PC-9 (cell line): Measurements from ENCODE around the gene MOB4. TPM values are rescaled to one million over a fixed set of nuclear protein-coding genes. Genes with fewer than 3 reads are reported as not detected.
A peak's percentile ranks its signal among the peaks of the same experiment; 100 is the strongest.

Experiments used
- BruUV-seq: library from RNA; stranded (reverse); fragments of 400-500 nt; replicated peaks from 2 replicates; lab custom pipeline; 2021; lab: Mats Ljungman, UMichigan
- CTCF ChIA-PET: fragments of 300-600 bp; sonication (Branson Sonifier 250); formaldehyde crosslinking; loops from one replicate; lab custom pipeline; 2022; ENCODE audit warnings: antibody characterized with exemption; lab: Charles Lee
- POLR2A ChIA-PET: fragments of 300-600 bp; sonication (Branson Sonifier 250); formaldehyde crosslinking; loops from one replicate; lab custom pipeline; 2022; ENCODE audit warnings: antibody characterized with exemption; ENCODE audit not compliant: unreplicated experiment; lab: Charles Lee
- DNase-seq, 2 experiments: peaks; one replicate each; pipeline versions ENCODE4 v3.0.0 to v3.0.0-alpha.2; 2015 to 2022; ENCODE audit warnings: mixed read lengths in 1 of 2
- H2AFZ ChIP-seq: fragments of 200-600 bp; sonication (generic); 2 replicates; pipeline ENCODE4 v1.8.1; 2017; ENCODE audit warnings: antibody characterized with exemption
- H3F3A ChIP-seq: fragments of 200-600 bp; sonication (generic); 2 replicates; pipeline ENCODE4 v1.8.1; 2017; ENCODE audit warnings: antibody characterized with exemption, mild to moderate bottlenecking, low read depth; ENCODE audit not compliant: insufficient read depth
- H3K27ac ChIP-seq: fragments of 200-600 bp; sonication (generic); 2 replicates; pipeline ENCODE4 v1.6.1; 2016; ENCODE audit warnings: mixed run types
- H3K27me3 ChIP-seq: fragments of 200-600 bp; sonication (generic); 2 replicates; pipeline ENCODE4 v1.6.1; 2016; ENCODE audit warnings: low read depth, mixed run types; ENCODE audit not compliant: insufficient read depth
- H3K36me3 ChIP-seq: fragments of 200-600 bp; sonication (generic); 2 replicates; pipeline ENCODE4 v1.6.1; 2016; ENCODE audit warnings: low read depth, mixed run types
- H3K4me1 ChIP-seq: fragments of 200-600 bp; sonication (generic); replicated peaks from 2 replicates; pipeline ENCODE4 v1.6.1; 2016; ENCODE audit warnings: mixed run types; ENCODE audit not compliant: insufficient read depth
- H3K4me2 ChIP-seq: fragments of 200-600 bp; sonication (generic); 2 replicates; pipeline ENCODE4 v1.6.1; 2017; ENCODE audit warnings: mixed run types
- H3K4me3 ChIP-seq: fragments of 200-600 bp; sonication (generic); 2 replicates; pipeline ENCODE4 v1.6.1; 2016; ENCODE audit warnings: mixed run types
- H3K79me2 ChIP-seq: fragments of 200-600 bp; sonication (generic); 2 replicates; pipeline ENCODE4 v1.6.1; 2017; ENCODE audit warnings: low read depth, mixed run types
- H3K9me2 ChIP-seq: fragments of 200-600 bp; sonication (generic); 2 replicates; pipeline ENCODE4 v1.8.1; 2017; ENCODE audit warnings: mild to moderate bottlenecking; ENCODE audit not compliant: insufficient read depth
- H3K9me3 ChIP-seq: fragments of 200-600 bp; sonication (generic); 2 replicates; pipeline ENCODE4 v1.8.1; 2016; ENCODE audit warnings: low read depth; ENCODE audit not compliant: insufficient read depth
- H4K20me1 ChIP-seq: fragments of 200-600 bp; sonication (generic); 2 replicates; pipeline ENCODE4 v1.8.1; 2017; ENCODE audit not compliant: insufficient read depth
- EZH2 ChIP-seq: fragments of 200-600 bp; sonication (generic); IDR thresholded peaks from 2 replicates; pipeline ENCODE4 v1.8.0; 2017; ENCODE audit warnings: antibody characterized with exemption, low read depth
- intact Hi-C: fragments of 100-400 bp; cut with micrococcal nuclease; formaldehyde crosslinking; loops from one replicate; pipeline ENCODE4 v1.10.0; 2022; ENCODE audit not compliant: unreplicated experiment
- total RNA-seq: library from RNA; stranded (reverse); gene quantifications from 2 replicates; pipeline ENCODE4 v1.2.3, GENCODE V29; 2021
- TF ChIP-seq, protein P1 (sequence below): fragments of 200-600 bp; sonication (generic); conservative IDR thresholded peaks from 2 replicates; pipeline ENCODE4 v1.6.1; 2017; ENCODE audit warnings: mixed run types, antibody characterized with exemption, mild to moderate bottlenecking, moderate library complexity

The MOB4 gene
- total RNA-seq, 1 experiment from 2014 or later = 19.9 TPM

DNA sequence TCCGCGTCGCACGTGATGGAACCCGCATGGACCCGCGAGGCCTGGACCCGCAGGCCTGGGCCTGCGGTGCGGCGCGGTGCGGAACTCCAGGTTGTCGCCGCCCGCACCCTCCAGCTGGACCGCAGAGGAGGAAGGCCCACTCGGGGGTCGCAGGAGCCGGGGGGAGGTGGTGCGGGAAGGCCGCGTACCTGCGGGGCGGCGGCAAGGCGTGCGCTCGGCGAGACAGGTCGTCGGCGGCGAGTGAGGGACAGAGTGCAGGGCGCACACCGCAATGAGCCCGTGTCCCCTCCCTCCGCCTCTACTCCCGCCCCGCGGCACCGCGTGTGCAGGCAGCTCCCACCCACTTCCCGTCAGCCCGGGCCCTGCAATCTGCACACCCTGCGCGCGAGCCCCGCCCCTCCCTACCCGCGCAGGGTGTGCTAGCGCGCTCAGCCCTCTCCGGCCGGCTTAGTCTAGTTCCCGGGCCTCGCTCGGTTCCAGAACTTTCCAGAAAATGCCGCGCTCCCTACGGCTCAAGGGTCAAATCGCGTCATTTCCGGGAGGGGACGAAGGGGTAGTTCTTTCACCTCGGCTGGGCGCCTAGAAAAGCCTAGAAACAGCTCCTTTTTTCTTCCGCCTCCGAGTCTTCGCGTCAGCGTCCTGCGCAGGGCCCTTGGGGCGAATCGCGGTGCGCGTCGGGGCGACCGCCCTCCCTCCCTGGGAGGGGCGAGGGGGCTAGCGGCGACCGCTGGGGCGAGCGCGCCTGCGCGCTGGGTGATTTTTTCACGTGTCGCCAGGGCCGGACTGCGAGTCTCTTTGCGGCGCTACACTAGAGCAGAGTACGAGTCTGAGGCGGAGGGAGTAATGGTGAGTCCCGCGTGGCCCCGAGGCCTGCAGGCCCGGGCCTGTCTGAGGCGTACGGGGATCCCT, 16.0 kb upstream of the MOB4 start, which contains the start of the genes HSPD1 and HSPE1:
Gene HSPD1 (minus strand): TSS at position 247 of the 909 bp plus-strand sequence. CDS start 992 bp downstream, outside the sequence.
Gene HSPE1 (plus strand): TSS at position 786 of the 909 bp plus-strand sequence. CDS start 58 bp downstream, at position 844.
- H2AFZ ChIP-seq = peak within 1 kb of the TSS; percentile 66

DNA sequence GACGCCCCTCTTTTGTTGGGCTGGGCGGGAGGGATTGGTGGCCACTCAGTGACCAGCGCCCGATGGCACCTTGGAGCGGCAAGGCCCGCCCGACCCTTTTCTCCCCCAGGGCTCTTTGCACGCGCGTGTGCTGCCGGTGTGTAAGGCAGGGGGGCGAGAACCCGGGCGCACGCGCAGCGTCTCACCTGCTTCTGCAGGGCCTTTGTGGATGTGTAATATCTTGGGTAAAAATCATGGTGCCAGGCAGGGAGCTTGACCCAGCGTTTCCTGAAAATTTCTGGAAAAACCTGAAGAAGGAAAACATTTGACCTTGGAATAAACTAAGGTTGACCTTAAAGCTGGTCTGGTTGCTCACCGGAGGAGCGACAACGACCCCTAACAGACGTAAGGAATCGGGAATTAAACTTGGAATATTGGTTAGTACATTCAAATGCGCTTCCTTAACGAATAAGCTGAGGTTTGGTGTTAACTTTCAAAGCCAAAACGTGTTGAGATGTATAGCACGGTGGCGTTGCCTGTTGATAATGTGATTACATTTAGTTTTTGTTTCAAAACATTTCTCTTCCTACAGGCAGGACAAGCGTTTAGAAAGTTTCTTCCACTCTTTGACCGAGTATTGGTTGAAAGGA, 15.2 kb upstream of the MOB4 start:
- TF ChIP-seq EZH2 = no peak
- TF ChIP-seq, protein P1, sequence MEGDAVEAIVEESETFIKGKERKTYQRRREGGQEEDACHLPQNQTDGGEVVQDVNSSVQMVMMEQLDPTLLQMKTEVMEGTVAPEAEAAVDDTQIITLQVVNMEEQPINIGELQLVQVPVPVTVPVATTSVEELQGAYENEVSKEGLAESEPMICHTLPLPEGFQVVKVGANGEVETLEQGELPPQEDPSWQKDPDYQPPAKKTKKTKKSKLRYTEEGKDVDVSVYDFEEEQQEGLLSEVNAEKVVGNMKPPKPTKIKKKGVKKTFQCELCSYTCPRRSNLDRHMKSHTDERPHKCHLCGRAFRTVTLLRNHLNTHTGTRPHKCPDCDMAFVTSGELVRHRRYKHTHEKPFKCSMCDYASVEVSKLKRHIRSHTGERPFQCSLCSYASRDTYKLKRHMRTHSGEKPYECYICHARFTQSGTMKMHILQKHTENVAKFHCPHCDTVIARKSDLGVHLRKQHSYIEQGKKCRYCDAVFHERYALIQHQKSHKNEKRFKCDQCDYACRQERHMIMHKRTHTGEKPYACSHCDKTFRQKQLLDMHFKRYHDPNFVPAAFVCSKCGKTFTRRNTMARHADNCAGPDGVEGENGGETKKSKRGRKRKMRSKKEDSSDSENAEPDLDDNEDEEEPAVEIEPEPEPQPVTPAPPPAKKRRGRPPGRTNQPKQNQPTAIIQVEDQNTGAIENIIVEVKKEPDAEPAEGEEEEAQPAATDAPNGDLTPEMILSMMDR = no peak
- Histone ChIP-seq H4K20me1 (peaks cover 52% of the 10 kb centered on the region), H3K9me2 (no peaks in the 10 kb centered on the region), H3K79me2 (peaks cover 87% of the 10 kb centered on the region), H2AFZ (peak overlapping the region; percentile 66), H3K36me3 (peaks cover 64% of the 10 kb centered on the region), H3K4me1 (peaks cover 39% of the 10 kb centered on the region), H3F3A (peaks cover 49% of the 10 kb centered on the region; the same call in 1 of the 2 replicates), H3K27me3 (no peaks in the 10 kb centered on the region), H3K4me2 (peak overlapping the region; percentile 88), H3K27ac (peak overlapping the region; percentile 74), H3K9me3 (no peaks in the 10 kb centered on the region), H3K4me3 (peak overlapping the region; percentile 99)
- intact Hi-C loops = loop anchor here (1.0 to 5.0 kb wide), 4 partner anchors 15 to 207 kb away; partner anchors contain the start of genes COQ10B, MARS2 and SF3B1
- ChIA-PET POLR2A (interaction anchor here (0.6 to 0.8 kb wide), 4 partner anchors 16 to 376 kb away, joined by 4 to 8 read pairs (median 6); no protein-coding TSS in a partner anchor), CTCF (no interaction called here)
- no peak for DNase-seq
- BruUV-seq = TSS peak; percentile 69

More for the DNA sequence above, 16.0 kb upstream of the MOB4 start, which contains the start of the genes HSPD1 and HSPE1:
- TF ChIP-seq, protein P1 = no peak
- no peak for TF ChIP-seq EZH2
- Histone ChIP-seq H3K27ac (peak within 1 kb of the TSS; percentile 74), H3K4me2 (peak within 1 kb of the TSS; percentile 93), H3K9me2 (no peaks in the 10 kb centered on the region), H4K20me1 (peaks cover 59% of the 10 kb centered on the region), H3K4me3 (peak within 1 kb of the TSS; percentile 99), H3K36me3 (peaks cover 69% of the 10 kb centered on the region), H3K27me3 (no peaks in the 10 kb centered on the region), H3K9me3 (no peaks in the 10 kb centered on the region), H3K4me1 (peaks cover 43% of the 10 kb centered on the region), H3F3A (peaks cover 56% of the 10 kb centered on the region; the same call in 1 of the 2 replicates), H3K79me2 (peaks cover 94% of the 10 kb centered on the region)
- intact Hi-C loops = loop anchor here (1.0 to 5.0 kb wide), 4 partner anchors 15 to 207 kb away; partner anchors contain the start of genes COQ10B, MARS2 and SF3B1
- DNase-seq = peak; percentile 97 to 98
- no TSS peak for BruUV-seq
- ChIA-PET POLR2A (interaction anchor here (0.5 to 1.0 kb wide), 8 partner anchors 13 to 377 kb away, joined by 3 to 21 read pairs (median 4); partner anchors contain the start of gene MOB4), CTCF (interaction anchor here (0.9 kb wide), 1 partner anchor 47 kb away, joined by 4 read pairs; no protein-coding TSS in a partner anchor)

- Histone ChIP-seq H3K79me2 (peaks cover 71% of the 10 kb centered on the region), H3K27me3 (no peaks in the 10 kb centered on the region), H3K9me3 (no peaks in the 10 kb centered on the region), H3K27ac (no peak overlapping the region; the same call in 1 of the 2 replicates), H2AFZ (no peak overlapping the region), H3F3A (peaks cover 34% of the 10 kb centered on the region; the same call in 1 of the 2 replicates), H3K4me3 (peak overlapping the region; percentile 99), H3K4me1 (peaks cover 23% of the 10 kb centered on the region), H3K9me2 (no peaks in the 10 kb centered on the region), H3K4me2 (peak overlapping the region; percentile 88), H3K36me3 (peaks cover 49% of the 10 kb centered on the region), H4K20me1 (peaks cover 36% of the 10 kb centered on the region)
- ChIA-PET POLR2A (no interaction called here), CTCF (no interaction called here)
- BruUV-seq = no TSS peak
- no peak for DNase-seq
- intact Hi-C loops = loop anchor here (5.0 kb wide), 1 partner anchor 205 kb away; the partner anchor contains the start of gene MARS2
- TF ChIP-seq EZH2 = no peak
- TF ChIP-seq, protein P1 = no peak
Measured at GRCh38 chr2:197502201-197502600, 13.7 kb upstream of the MOB4 start.
